Activated naive CD4-positive, alpha-beta T cell treated with anti-CD3 and anti-CD28 coated beads for 36 hours (primary cell): ENCODE measurements around the gene RIPK4. TPM values are rescaled to one million over a fixed set of nuclear protein-coding genes. Genes with fewer than 3 reads are reported as not detected.

Experiments used
- CTCF ChIA-PET: fragments of 350-600 bp; sonication (Branson Sonifier 250); formaldehyde crosslinking; loops from one replicate; lab custom pipeline; 2021; ENCODE audit warnings: antibody characterized with exemption; lab: Charles Lee
- DNase-seq: peaks from one replicate; pipeline ENCODE4 v3.0.0-alpha.2; 2020
- H3K27ac Mint-ChIP-seq: one replicate; pipeline ENCODE4 v1.8.0; 2021; ENCODE audit warnings: mild to moderate bottlenecking, mixed read lengths
- H3K27me3 Mint-ChIP-seq: one replicate; pipeline ENCODE4 v1.8.0; 2021; ENCODE audit warnings: low read depth, mixed read lengths
- H3K36me3 Mint-ChIP-seq: one replicate; pipeline ENCODE4 v1.8.0; 2021; ENCODE audit warnings: low read depth, mixed read lengths
- H3K4me1 Mint-ChIP-seq: one replicate; pipeline ENCODE4 v1.8.0; 2021; ENCODE audit warnings: low read depth, mixed read lengths
- H3K4me3 Mint-ChIP-seq: one replicate; pipeline ENCODE4 v1.8.0; 2021; ENCODE audit warnings: mild to moderate bottlenecking, moderate library complexity, mixed read lengths
- H3K9me3 Mint-ChIP-seq: one replicate; pipeline ENCODE4 v1.8.0; 2021; ENCODE audit warnings: mixed read lengths
- intact Hi-C: fragments of 100-400 bp; cut with micrococcal nuclease; formaldehyde crosslinking; loops from one replicate; pipeline ENCODE4 v1.15.1; 2023
- total RNA-seq, 2 experiments: library from RNA; stranded (reverse); gene quantifications; one replicate each; pipeline ENCODE4 v1.2.3, GENCODE V29; 2021

RIPK4 gene
- total RNA-seq, 2 experiments from 2014 or later: 0.33 to 0.49 TPM

- H3K27ac Mint-ChIP-seq: no peak overlapping the region
- no peaks in the 10 kb centered on the region for H3K27me3 Mint-ChIP-seq
- peaks cover 27% of the 10 kb centered on the region for H3K36me3 Mint-ChIP-seq
These were observed 37.5 kb upstream of the RIPK4 start for GRCh38 chr21:41804381-41804780.

GRCh38 chr21:41803316-41803715, 36.5 kb upstream of the RIPK4 start:
- Mint-ChIP-seq H3K4me3 (no peak overlapping the region), H3K36me3 (peaks cover 28% of the 10 kb centered on the region), H3K4me1 (no peaks in the 10 kb centered on the region), H3K27ac (no peak overlapping the region), H3K27me3 (no peaks in the 10 kb centered on the region), H3K9me3 (no peaks in the 10 kb centered on the region)
- intact Hi-C loops: no loop called here
- CTCF ChIA-PET: interaction anchor here (0.7 kb wide), 1 partner anchor 168 kb away, joined by 5 read pairs; no protein-coding TSS in a partner anchor
- no peak for DNase-seq

More at GRCh38 chr21:41804381-41804780, 37.5 kb upstream of the RIPK4 start:
- Mint-ChIP-seq H3K4me3 (no peak overlapping the region), H3K4me1 (no peaks in the 10 kb centered on the region), H3K9me3 (no peaks in the 10 kb centered on the region)
- CTCF ChIA-PET: interaction anchor here (1.2 kb wide), 1 partner anchor 12 kb away, joined by 3 read pairs; no protein-coding TSS in a partner anchor
- intact Hi-C loops: no loop called here
- no peak for DNase-seq

- H3K4me1 Mint-ChIP-seq: no peaks in the 10 kb centered on the region
- H3K4me3 Mint-ChIP-seq: no peak overlapping the region
- intact Hi-C loops: no loop called here
- H3K27me3 Mint-ChIP-seq: no peaks in the 10 kb centered on the region
- no peaks in the 10 kb centered on the region for H3K9me3 Mint-ChIP-seq
- no peak for DNase-seq
- CTCF ChIA-PET: interaction anchor here (0.7 kb wide), 1 partner anchor 169 kb away, joined by 5 read pairs; no protein-coding TSS in a partner anchor
- H3K36me3 Mint-ChIP-seq: peaks cover 29% of the 10 kb centered on the region
- H3K27ac Mint-ChIP-seq: peak overlapping the region; percentile 24
These were observed 35.8 kb upstream of the RIPK4 start for GRCh38 chr21:41802684-41803083.

GRCh38 chr21:41802198-41802584, 35.3 kb upstream of the RIPK4 start:
- Mint-ChIP-seq H3K4me3 (no peak overlapping the region), H3K27ac (no peak overlapping the region), H3K4me1 (no peaks in the 10 kb centered on the region), H3K27me3 (no peaks in the 10 kb centered on the region), H3K36me3 (peaks cover 27% of the 10 kb centered on the region), H3K9me3 (no peaks in the 10 kb centered on the region)
- DNase-seq: no peak
- intact Hi-C loops: no loop called here
- CTCF ChIA-PET: no interaction called here

- H3K4me3 Mint-ChIP-seq: no peak overlapping the region
- no peak for DNase-seq
- CTCF ChIA-PET: interaction anchor here (0.8 kb wide), 1 partner anchor 15 kb away, joined by 3 read pairs; no protein-coding TSS in a partner anchor
These were observed 34.7 kb upstream of the RIPK4 start for GRCh38 chr21:41801321-41802197.

GRCh38 chr21:41800425-41801320, 33.8 kb upstream of the RIPK4 start:
- H3K27me3 Mint-ChIP-seq: no peaks in the 10 kb centered on the region
- intact Hi-C loops: no loop called here

More at GRCh38 chr21:41801321-41802197, 34.7 kb upstream of the RIPK4 start:
- no peaks in the 10 kb centered on the region for H3K27me3 Mint-ChIP-seq
- H3K27ac Mint-ChIP-seq: no peak overlapping the region
- H3K9me3 Mint-ChIP-seq: no peaks in the 10 kb centered on the region
- intact Hi-C loops: no loop called here
- H3K36me3 Mint-ChIP-seq: peaks cover 22% of the 10 kb centered on the region
- no peaks in the 10 kb centered on the region for H3K4me1 Mint-ChIP-seq

GRCh38 chr21:41799763-41800162, 32.9 kb upstream of the RIPK4 start:
- Mint-ChIP-seq H3K9me3 (no peaks in the 10 kb centered on the region), H3K4me3 (no peak overlapping the region), H3K4me1 (no peaks in the 10 kb centered on the region), H3K27ac (no peak overlapping the region), H3K27me3 (no peaks in the 10 kb centered on the region), H3K36me3 (peaks cover 20% of the 10 kb centered on the region)
- CTCF ChIA-PET: no interaction called here
- DNase-seq: no peak
- intact Hi-C loops: no loop called here

More at GRCh38 chr21:41800425-41801320, 33.8 kb upstream of the RIPK4 start:
- no peak overlapping the region for H3K27ac Mint-ChIP-seq
- no peak for DNase-seq
- H3K4me1 Mint-ChIP-seq: no peaks in the 10 kb centered on the region
- no peak overlapping the region for H3K4me3 Mint-ChIP-seq
- peaks cover 22% of the 10 kb centered on the region for H3K36me3 Mint-ChIP-seq
- CTCF ChIA-PET: interaction anchor here (0.8 kb wide), 1 partner anchor 16 kb away, joined by 3 read pairs; no protein-coding TSS in a partner anchor
- no peaks in the 10 kb centered on the region for H3K9me3 Mint-ChIP-seq

- Mint-ChIP-seq H3K4me3 (no peak overlapping the region), H3K4me1 (no peaks in the 10 kb centered on the region), H3K9me3 (peaks cover 2% of the 10 kb centered on the region), H3K36me3 (peaks cover 20% of the 10 kb centered on the region), H3K27ac (no peak overlapping the region), H3K27me3 (no peaks in the 10 kb centered on the region)
- intact Hi-C loops: no loop called here
- CTCF ChIA-PET: no interaction called here
- DNase-seq: no peak
These were observed 31.5 kb upstream of the RIPK4 start for GRCh38 chr21:41798326-41798725.

- DNase-seq: no peak
- peaks cover 17% of the 10 kb centered on the region for H3K9me3 Mint-ChIP-seq
- H3K27ac Mint-ChIP-seq: no peak overlapping the region
- peaks cover 16% of the 10 kb centered on the region for H3K36me3 Mint-ChIP-seq
- intact Hi-C loops: no loop called here
- H3K4me1 Mint-ChIP-seq: no peaks in the 10 kb centered on the region
- H3K27me3 Mint-ChIP-seq: peaks cover 3% of the 10 kb centered on the region
- H3K4me3 Mint-ChIP-seq: no peak overlapping the region
- CTCF ChIA-PET: interaction anchor here (1.3 kb wide), 1 partner anchor 20 kb away, joined by 3 read pairs; no protein-coding TSS in a partner anchor
These were observed 29.7 kb upstream of the RIPK4 start for GRCh38 chr21:41796476-41797080.

GRCh38 chr21:41795726-41796125, 28.9 kb upstream of the RIPK4 start:
- no peaks in the 10 kb centered on the region for H3K4me1 Mint-ChIP-seq
- H3K27ac Mint-ChIP-seq: no peak overlapping the region
- H3K9me3 Mint-ChIP-seq: peaks cover 17% of the 10 kb centered on the region
- DNase-seq: no peak
- peaks cover 3% of the 10 kb centered on the region for H3K27me3 Mint-ChIP-seq
- peaks cover 13% of the 10 kb centered on the region for H3K36me3 Mint-ChIP-seq
- intact Hi-C loops: no loop called here
- no peak overlapping the region for H3K4me3 Mint-ChIP-seq
- CTCF ChIA-PET: interaction anchor here (1.3 kb wide), 1 partner anchor 21 kb away, joined by 3 read pairs; no protein-coding TSS in a partner anchor

- CTCF ChIA-PET: no interaction called here
- intact Hi-C loops: no loop called here
- Mint-ChIP-seq H3K36me3 (peaks cover 10% of the 10 kb centered on the region), H3K9me3 (peaks cover 17% of the 10 kb centered on the region), H3K27ac (no peak overlapping the region), H3K27me3 (peaks cover 6% of the 10 kb centered on the region), H3K4me3 (no peak overlapping the region), H3K4me1 (no peaks in the 10 kb centered on the region)
- DNase-seq: no peak
These were observed 27.7 kb upstream of the RIPK4 start for GRCh38 chr21:41794600-41794999.
